Stimulated activated effector memory CD8-positive, alpha-beta T cell treated with anti-CD3 and anti-CD28 coated beads, Interleukin-12 subunit alpha, Interleukin-12 subunit beta, amount 100 ng/mL, for 72 hours (primary cell): ENCODE data around the gene MUSTN1.

Experiments
- ATAC-seq: fragments of 150-1000 bp; cut with Tn5 transposase; 2 replicates; pipeline ENCODE4 v1.10.0; 2021
- DNase-seq, 2 donors: peaks; one replicate each; pipeline ENCODE4 v3.0.0; 2021 to 2022; ENCODE audit warnings: low spot score in 2 of 2
- H3K27ac Mint-ChIP-seq: one replicate; pipeline ENCODE4 v1.8.0; 2022; ENCODE audit warnings: mild to moderate bottlenecking, mixed read lengths
- H3K36me3 Mint-ChIP-seq: one replicate; pipeline ENCODE4 v1.8.0; 2022; ENCODE audit warnings: mild to moderate bottlenecking, mixed read lengths
- H3K4me1 Mint-ChIP-seq: one replicate; pipeline ENCODE4 v1.8.0; 2022; ENCODE audit warnings: mixed read lengths
- H3K4me3 Mint-ChIP-seq: one replicate; pipeline ENCODE4 v1.8.0; 2022; ENCODE audit warnings: mild to moderate bottlenecking, mixed read lengths
- H3K9me3 Mint-ChIP-seq: one replicate; pipeline ENCODE4 v1.8.0; 2022; ENCODE audit warnings: mixed read lengths

The MUSTN1 gene

DNA sequence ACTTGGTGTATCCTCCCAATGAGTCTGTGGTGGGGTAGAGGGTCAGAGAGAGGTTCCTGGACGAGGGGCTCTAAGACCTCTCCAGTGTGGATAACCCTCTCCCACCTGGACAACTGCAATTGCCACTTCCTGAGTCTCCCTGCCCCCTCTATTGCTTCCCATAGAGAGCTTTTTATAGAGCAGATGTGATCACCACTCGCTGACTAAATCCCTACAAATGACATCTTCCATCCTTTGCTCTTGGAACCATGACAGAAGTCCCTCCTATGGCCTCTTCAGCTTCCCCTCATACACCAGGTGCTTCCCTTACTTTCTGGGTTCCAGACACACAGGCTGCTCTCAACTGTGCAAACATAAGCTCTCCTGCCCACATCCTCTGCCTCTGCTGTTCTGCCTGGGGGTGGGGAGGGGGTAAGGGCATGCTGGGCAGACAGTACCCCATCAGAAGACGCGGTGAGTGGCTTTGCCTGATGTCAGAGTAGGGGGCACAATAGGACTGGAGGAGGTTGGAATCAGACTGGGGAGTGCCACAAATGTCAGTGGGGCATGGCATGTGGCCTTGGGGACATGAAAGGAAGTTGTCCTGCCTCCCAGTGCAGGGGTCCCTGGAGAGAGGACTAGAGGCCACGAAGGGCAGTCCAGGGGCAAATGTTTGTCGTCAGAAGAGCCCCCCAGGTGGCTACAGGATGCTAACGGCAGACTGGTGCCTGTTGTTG lies 25.0 kb downstream of the MUSTN1 start:
- Mint-ChIP-seq H3K27ac (no peak overlapping the region), H3K4me1 (no peaks in the 10 kb centered on the region), H3K4me3 (no peak overlapping the region), H3K9me3 (no peaks in the 10 kb centered on the region), H3K36me3 (no peaks in the 10 kb centered on the region)
- DNase-seq: no peak
- ATAC-seq: no peak

- Mint-ChIP-seq H3K27ac (no peak overlapping the region), H3K36me3 (no peaks in the 10 kb centered on the region), H3K4me3 (no peak overlapping the region), H3K9me3 (no peaks in the 10 kb centered on the region), H3K4me1 (no peaks in the 10 kb centered on the region)
- DNase-seq: no peak
- ATAC-seq: no peak
These were observed 25.7 kb downstream of the MUSTN1 start for GRCh38 chr3:52809149-52809548.

- ATAC-seq: no peak
- DNase-seq: no peak
- no peak overlapping the region for H3K27ac Mint-ChIP-seq
- no peaks in the 10 kb centered on the region for H3K4me1 Mint-ChIP-seq
- H3K36me3 Mint-ChIP-seq: no peaks in the 10 kb centered on the region
- H3K4me3 Mint-ChIP-seq: no peak overlapping the region
- no peaks in the 10 kb centered on the region for H3K9me3 Mint-ChIP-seq
These were observed 29.4 kb downstream of the MUSTN1 start for GRCh38 chr3:52805270-52806039.

DNA sequence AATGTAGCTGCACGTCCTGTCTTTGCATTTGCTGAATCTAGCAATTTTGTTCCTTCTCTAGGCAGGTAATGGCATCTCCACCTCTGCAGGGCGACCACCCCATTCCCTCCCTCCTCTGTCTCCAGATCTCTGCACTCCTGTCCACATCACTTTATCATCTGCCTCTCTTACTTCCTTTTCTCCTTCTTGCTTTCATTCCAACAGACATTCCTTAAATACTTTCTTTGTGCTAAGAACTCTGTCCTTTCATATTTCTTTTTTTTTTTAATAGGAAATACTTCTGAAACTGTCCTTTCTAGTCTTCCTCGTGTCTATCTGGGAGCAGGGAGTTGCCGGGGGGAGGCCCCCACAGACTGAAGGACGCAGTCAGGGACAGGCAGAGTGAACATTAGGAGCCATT lies 33.0 kb downstream of the MUSTN1 start:
- Mint-ChIP-seq H3K4me1 (peaks cover 8% of the 10 kb centered on the region), H3K36me3 (no peaks in the 10 kb centered on the region), H3K9me3 (no peaks in the 10 kb centered on the region), H3K27ac (no peak overlapping the region), H3K4me3 (no peak overlapping the region)
- DNase-seq: no peak
- ATAC-seq: no peak

- no peak for DNase-seq
- Mint-ChIP-seq H3K4me3 (no peak overlapping the region), H3K27ac (no peak overlapping the region), H3K9me3 (no peaks in the 10 kb centered on the region), H3K4me1 (peaks cover 8% of the 10 kb centered on the region), H3K36me3 (no peaks in the 10 kb centered on the region)
- no peak for ATAC-seq
These were observed 34.7 kb downstream of the MUSTN1 start for GRCh38 chr3:52800079-52800478.

DNA sequence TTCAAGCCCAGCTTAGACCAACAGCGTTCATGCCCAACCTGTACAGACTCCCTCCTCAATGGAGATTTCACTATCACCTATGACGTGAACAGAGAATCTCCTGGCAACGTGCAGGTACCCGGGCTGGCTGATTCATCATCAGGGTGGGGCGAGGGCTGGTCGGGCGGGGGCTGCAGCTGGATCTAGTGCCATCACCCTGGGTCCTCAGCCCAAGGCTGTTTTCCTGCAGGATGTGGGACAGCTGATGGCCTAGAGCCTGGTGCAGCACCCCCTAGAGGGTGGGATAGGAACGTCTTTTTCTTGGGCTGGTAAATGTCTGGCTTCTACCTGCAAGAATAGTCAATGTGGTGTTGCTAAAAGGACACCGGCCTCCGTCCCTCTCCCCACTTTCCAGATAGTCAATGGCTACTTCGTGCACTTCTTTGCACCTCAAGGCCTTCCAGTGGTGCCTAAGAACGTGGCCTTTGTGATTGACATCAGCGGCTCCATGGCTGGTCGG lies 35.8 kb downstream of the MUSTN1 start:
- DNase-seq (no peak), ATAC-seq (no peak)
- Mint-ChIP-seq H3K4me1 (peaks cover 8% of the 10 kb centered on the region), H3K4me3 (no peak overlapping the region), H3K36me3 (no peaks in the 10 kb centered on the region), H3K27ac (no peak overlapping the region), H3K9me3 (no peaks in the 10 kb centered on the region)

DNA sequence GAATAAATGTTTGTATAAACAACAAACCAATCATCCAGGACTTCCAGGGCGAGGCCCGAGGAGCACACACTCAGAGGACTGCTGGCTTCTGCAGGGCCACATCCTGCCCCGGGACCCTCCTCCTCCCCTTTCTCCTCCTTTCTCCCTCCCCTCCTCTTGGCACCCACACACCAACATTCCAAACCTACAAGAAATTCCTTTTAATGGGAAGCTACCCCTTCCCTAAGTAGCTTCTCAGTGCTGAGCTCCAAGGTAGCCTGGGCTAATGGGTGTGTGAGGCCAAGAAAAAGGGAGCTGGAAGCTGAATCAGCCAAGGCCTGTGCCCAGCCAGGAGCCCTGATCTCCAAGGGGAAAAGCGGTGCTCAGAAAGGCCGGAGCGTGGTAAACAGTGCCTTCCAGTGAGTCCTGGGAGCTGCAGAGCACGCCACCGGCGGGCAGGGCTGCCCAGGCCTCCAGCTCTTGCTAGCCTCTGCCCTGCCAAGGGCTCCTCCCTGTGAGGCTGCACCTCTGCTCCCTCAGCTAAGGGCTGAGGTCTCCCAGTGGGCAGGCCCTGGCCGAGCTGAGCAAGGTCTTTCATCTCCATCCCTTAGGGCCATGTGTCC lies 36.3 kb downstream of the MUSTN1 start:
- Mint-ChIP-seq H3K4me3 (no peak overlapping the region), H3K36me3 (no peaks in the 10 kb centered on the region), H3K27ac (no peak overlapping the region), H3K4me1 (peaks cover 8% of the 10 kb centered on the region), H3K9me3 (no peaks in the 10 kb centered on the region)
- ATAC-seq (no peak), DNase-seq (no peak)

GRCh38 chr3:52796411-52796810 lies 38.4 kb downstream of the MUSTN1 start:
- Mint-ChIP-seq H3K9me3 (no peaks in the 10 kb centered on the region), H3K4me1 (peaks cover 8% of the 10 kb centered on the region), H3K27ac (no peak overlapping the region), H3K36me3 (no peaks in the 10 kb centered on the region), H3K4me3 (no peak overlapping the region)
- DNase-seq (no peak), ATAC-seq (no peak)

- ATAC-seq: no peak
- H3K36me3 Mint-ChIP-seq: no peaks in the 10 kb centered on the region
- peaks cover 8% of the 10 kb centered on the region for H3K4me1 Mint-ChIP-seq
- DNase-seq: no peak
- H3K27ac Mint-ChIP-seq: no peak overlapping the region
- no peak overlapping the region for H3K4me3 Mint-ChIP-seq
- H3K9me3 Mint-ChIP-seq: no peaks in the 10 kb centered on the region
These were observed 39.4 kb downstream of the MUSTN1 start for GRCh38 chr3:52795298-52795900.

GRCh38 chr3:52794612-52795099 lies 40.2 kb downstream of the MUSTN1 start, which contains the start of gene ITIH3:
ITIH3 (plus strand) TSS chr3:52794796; CDS start chr3:52794804, 8 bp downstream.
- H3K36me3 Mint-ChIP-seq: no peaks in the 10 kb centered on the region
- no peak within 1 kb of the TSS for H3K4me3 Mint-ChIP-seq
- no peaks in the 10 kb centered on the region for H3K9me3 Mint-ChIP-seq
- H3K4me1 Mint-ChIP-seq: peaks cover 8% of the 10 kb centered on the region
- no peak within 1 kb of the TSS for H3K27ac Mint-ChIP-seq
- no peak for DNase-seq
- no peak for ATAC-seq

DNA sequence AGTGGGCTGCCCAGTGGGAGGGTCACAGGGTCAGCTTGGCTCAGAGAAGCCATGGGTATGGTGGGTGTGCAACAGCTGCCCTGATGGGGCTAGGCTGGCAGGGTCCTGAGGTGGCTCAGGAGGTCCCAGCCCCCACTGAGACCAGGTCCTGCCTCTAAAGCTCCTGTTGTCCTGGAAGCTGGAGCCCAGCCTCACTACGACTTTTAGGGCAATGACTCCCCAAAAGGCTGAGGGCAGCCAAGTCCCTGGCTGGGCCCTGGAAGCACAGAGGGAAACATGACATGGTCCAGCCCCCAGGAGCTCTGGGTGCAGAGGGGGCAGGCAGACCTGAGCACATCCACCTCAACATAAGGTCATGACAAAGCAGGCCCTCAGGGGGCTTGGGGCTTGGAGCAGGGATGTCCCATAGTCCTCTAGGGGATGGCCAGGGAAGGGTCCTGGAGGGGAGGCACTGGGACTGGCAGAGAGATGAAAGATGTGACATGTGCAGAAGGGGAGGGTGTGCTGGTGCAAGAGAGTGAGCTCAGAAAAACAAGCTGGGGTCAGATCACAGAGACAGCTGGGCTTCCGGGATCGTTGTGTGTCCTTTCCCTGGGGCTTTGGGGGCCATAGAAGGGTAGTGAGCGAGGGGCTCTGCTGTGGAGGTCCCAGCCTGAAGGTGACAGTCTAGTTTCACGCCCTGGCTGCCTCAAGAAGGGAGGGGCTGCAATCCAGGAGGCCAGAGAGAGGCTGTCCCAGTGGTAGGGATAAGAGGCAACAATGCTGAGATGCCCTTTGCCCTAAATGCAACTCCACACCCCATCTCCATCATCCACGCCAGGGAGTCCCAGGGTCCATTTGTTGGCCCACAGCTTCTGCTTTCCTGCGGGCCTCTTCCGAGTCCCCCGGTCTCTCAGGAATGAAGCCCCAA lies 40.9 kb downstream of the MUSTN1 start:
- Mint-ChIP-seq H3K36me3 (no peaks in the 10 kb centered on the region), H3K4me3 (no peak overlapping the region), H3K27ac (no peak overlapping the region), H3K4me1 (peaks cover 2% of the 10 kb centered on the region), H3K9me3 (no peaks in the 10 kb centered on the region)
- DNase-seq (no peak), ATAC-seq (no peak)

- Mint-ChIP-seq H3K4me1 (no peaks in the 10 kb centered on the region), H3K27ac (no peak overlapping the region), H3K36me3 (no peaks in the 10 kb centered on the region), H3K9me3 (no peaks in the 10 kb centered on the region), H3K4me3 (no peak overlapping the region)
- no peak for DNase-seq
- no peak for ATAC-seq
These were observed 41.7 kb downstream of the MUSTN1 start for GRCh38 chr3:52792961-52793695.

- no peak overlapping the region for H3K27ac Mint-ChIP-seq
- H3K9me3 Mint-ChIP-seq: no peaks in the 10 kb centered on the region
- H3K4me3 Mint-ChIP-seq: no peak overlapping the region
- ATAC-seq (no peak), DNase-seq (no peak)
- peaks cover 1% of the 10 kb centered on the region for H3K4me1 Mint-ChIP-seq
- H3K36me3 Mint-ChIP-seq: no peaks in the 10 kb centered on the region
These were observed 42.4 kb downstream of the MUSTN1 start for GRCh38 chr3:52792413-52792812.

- peaks cover 4% of the 10 kb centered on the region for H3K4me1 Mint-ChIP-seq
- ATAC-seq: no peak
- H3K9me3 Mint-ChIP-seq: no peaks in the 10 kb centered on the region
- H3K4me3 Mint-ChIP-seq: no peak overlapping the region
- DNase-seq: no peak
- no peak overlapping the region for H3K27ac Mint-ChIP-seq
- no peaks in the 10 kb centered on the region for H3K36me3 Mint-ChIP-seq
These were observed 42.9 kb downstream of the MUSTN1 start for GRCh38 chr3:52791928-52792327.
